HepG2 (cell line): ENCODE measurements around the gene SFTPB. TPM values are rescaled to one million over a fixed set of nuclear protein-coding genes. Genes with fewer than 3 reads are reported as not detected.

Experiments
- AHDC1 ChIP-seq: sonication (generic); formaldehyde crosslinking; IDR thresholded peaks from 2 replicates; pipeline ENCODE4 v1.5.1; 2020; ENCODE audit warnings: mild to moderate bottlenecking, missing genetic modification reagents, borderline replicate concordance
- ATF7 ChIP-seq, 2 experiments: fragments of 450-650 bp in 1 of 2; sonication (generic) in 1 of 2; formaldehyde crosslinking in 1 of 2; IDR thresholded peaks; 2 replicates each; pipeline versions ENCODE4 v1.4.0 to v1.6.1; 2016 to 2020; ENCODE audit warnings: antibody characterized with exemption in 1 of 2, mild to moderate bottlenecking in 1 of 2, missing genetic modification reagents in 1 of 2
- FOXA3 ChIP-seq: IDR thresholded peaks from 2 replicates; pipeline ENCODE4 v1.6.1; 2016; ENCODE audit warnings: missing genetic modification reagents, missing compliant biosample characterization
- FOXK1 ChIP-seq: sonication (generic); formaldehyde crosslinking; IDR thresholded peaks from 2 replicates; pipeline ENCODE4 v1.4.0; 2020; ENCODE audit warnings: low read depth, missing genetic modification reagents, borderline replicate concordance
- JUND ChIP-seq: sonication (generic); formaldehyde crosslinking; IDR thresholded peaks from 2 replicates; pipeline ENCODE4 v1.8.0; 2022; ENCODE audit warnings: mild to moderate bottlenecking, missing genetic modification reagents
- KDM5B ChIP-seq: sonication (generic); formaldehyde crosslinking; IDR thresholded peaks from 2 replicates; pipeline ENCODE4 v1.4.0; 2020; ENCODE audit warnings: missing genetic modification reagents, mild to moderate bottlenecking, borderline replicate concordance
- NFYB ChIP-seq: sonication (generic); formaldehyde crosslinking; IDR thresholded peaks from 2 replicates; pipeline ENCODE4 v1.4.0; 2020; ENCODE audit warnings: missing genetic modification reagents
- NR2C2 ChIP-seq: sonication (generic); formaldehyde crosslinking; IDR thresholded peaks from 2 replicates; pipeline ENCODE4 v1.4.0; 2020; ENCODE audit warnings: missing genetic modification reagents, mild to moderate bottlenecking, moderate library complexity, borderline replicate concordance
- PHF21A ChIP-seq: sonication (generic); formaldehyde crosslinking; IDR thresholded peaks from 2 replicates; pipeline ENCODE4 v1.5.0; 2020; ENCODE audit warnings: mild to moderate bottlenecking, missing genetic modification reagents
- RARA ChIP-seq: IDR thresholded peaks from 2 replicates; pipeline ENCODE4 v1.6.1; 2016; ENCODE audit warnings: missing genetic modification reagents, missing compliant biosample characterization
- SALL1 ChIP-seq: sonication (generic); formaldehyde crosslinking; IDR thresholded peaks from 2 replicates; pipeline ENCODE4 v1.8.0; 2022; ENCODE audit warnings: mild to moderate bottlenecking, missing genetic modification reagents
- TBL1XR1 ChIP-seq: fragments of 150-350 bp; IDR thresholded peaks from 2 replicates; pipeline ENCODE4 v1.6.1; 2014; ENCODE audit warnings: borderline replicate concordance, low read length; ENCODE audit not compliant: partially characterized antibody
- TBX3 ChIP-seq: fragments of 450-650 bp; IDR thresholded peaks from 2 replicates; pipeline ENCODE4 v1.6.1; 2017; ENCODE audit warnings: antibody characterized with exemption, mild to moderate bottlenecking, inconsistent platforms, borderline replicate concordance
- TOPORS ChIP-seq: sonication (generic); formaldehyde crosslinking; IDR thresholded peaks from 2 replicates; pipeline ENCODE4 v1.8.0; 2023; ENCODE audit warnings: mild to moderate bottlenecking, missing genetic modification reagents
- U2AF2 ChIP-seq: fragments of 200-400 bp; formaldehyde crosslinking; IDR thresholded peaks from 2 replicates; pipeline ENCODE4 v1.6.1; 2017; ENCODE audit warnings: low read depth, mild to moderate bottlenecking, low read length
- XRCC5 ChIP-seq: fragments of 200-400 bp; formaldehyde crosslinking; optimal IDR thresholded peaks from 2 replicates; pipeline ENCODE3; 2017; ENCODE audit warnings: mild to moderate bottlenecking, low read length
- YY1 ChIP-seq: IDR thresholded peaks from 2 replicates; pipeline ENCODE4 v1.6.1; 2011; ENCODE audit warnings: low read length, low read depth, moderate library complexity, mild to moderate bottlenecking; ENCODE audit not compliant: insufficient read depth, insufficient replicate concordance
- ZBTB20 ChIP-seq: sonication (generic); formaldehyde crosslinking; IDR thresholded peaks from 2 replicates; pipeline ENCODE4 v1.8.1; 2023; ENCODE audit warnings: missing genetic modification reagents, low read depth, mild to moderate bottlenecking, borderline replicate concordance
- ZNF12 ChIP-seq: sonication (generic); formaldehyde crosslinking; IDR thresholded peaks from 2 replicates; pipeline ENCODE4 v1.5.0; 2020; ENCODE audit warnings: missing genetic modification reagents
- ZNF776 ChIP-seq: sonication (generic); formaldehyde crosslinking; IDR thresholded peaks from 2 replicates; pipeline ENCODE4 v1.4.0; 2020; ENCODE audit warnings: mild to moderate bottlenecking, missing genetic modification reagents
- polyA plus RNA-seq, 8 experiments: library from polyadenylated mRNA; depleted of rRNA in 3 of 8; stranded (reverse) in 7 of 8; unstranded in 1 of 8; fragments of >200 nt; fragmentation: Illumina TruSeq in 4 of 8; extraction: Trizol in 4 of 8; gene quantifications; 2 replicates each; pipeline versions ENCODE4 v1.2.1 to v1.2.3, GENCODE V29; 2011 to 2016; ENCODE audit warnings: low read depth in 4 of 8, missing spikeins in 1 of 8, mixed read lengths in 1 of 8; ENCODE audit not compliant: insufficient read depth in 1 of 8
- total RNA-seq, 5 experiments: library from RNA; depleted of rRNA; stranded (reverse); fragments of >200 nt; fragmentation: Illumina TruSeq; extraction: Trizol; gene quantifications; 2 replicates each; pipeline ENCODE4 v1.2.3, GENCODE V29; 2016; ENCODE audit warnings: low read depth in 1 of 5
- TF ChIP-seq, protein P1 (sequence below): sonication (generic); formaldehyde crosslinking; IDR thresholded peaks from 2 replicates; pipeline ENCODE4 v1.8.1; 2022; ENCODE audit warnings: mild to moderate bottlenecking, missing genetic modification reagents
- TF ChIP-seq, protein P2 (sequence below): sonication (generic); formaldehyde crosslinking; IDR thresholded peaks from 2 replicates; pipeline ENCODE4 v1.8.0; 2023; ENCODE audit warnings: mild to moderate bottlenecking, missing genetic modification reagents
- TF ChIP-seq, protein P3 (sequence below): IDR thresholded peaks from 2 replicates; pipeline ENCODE4 v1.6.1; 2016; ENCODE audit warnings: missing genetic modification reagents, missing compliant biosample characterization

SFTPB gene
- total and polyA plus RNA-seq, 2 of the 13 experiments (the other 11 are each of a cell fraction or from before 2014, with no cell fraction given) = not detected

GRCh38 chr2:85705680-85706039 is 37.7 kb upstream of the SFTPB start (continued):
- TF ChIP-seq, protein P1, sequence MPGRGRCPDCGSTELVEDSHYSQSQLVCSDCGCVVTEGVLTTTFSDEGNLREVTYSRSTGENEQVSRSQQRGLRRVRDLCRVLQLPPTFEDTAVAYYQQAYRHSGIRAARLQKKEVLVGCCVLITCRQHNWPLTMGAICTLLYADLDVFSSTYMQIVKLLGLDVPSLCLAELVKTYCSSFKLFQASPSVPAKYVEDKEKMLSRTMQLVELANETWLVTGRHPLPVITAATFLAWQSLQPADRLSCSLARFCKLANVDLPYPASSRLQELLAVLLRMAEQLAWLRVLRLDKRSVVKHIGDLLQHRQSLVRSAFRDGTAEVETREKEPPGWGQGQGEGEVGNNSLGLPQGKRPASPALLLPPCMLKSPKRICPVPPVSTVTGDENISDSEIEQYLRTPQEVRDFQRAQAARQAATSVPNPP (CRISPR knock-in tag) = no peak
- peak; percentile 84 for TF ChIP-seq RARA
- TF ChIP-seq KDM5B = no peak
- TF ChIP-seq TBL1XR1 = peak; percentile 52
- TF ChIP-seq AHDC1 (CRISPR knock-in tag) = no peak
- TF ChIP-seq YY1 = no peak
- TF ChIP-seq JUND (CRISPR knock-in tag) = 0 out of 2 replicates have a peak, but pooled peaks have one; percentile 23
- no peak for TF ChIP-seq U2AF2
- TF ChIP-seq, protein P2, sequence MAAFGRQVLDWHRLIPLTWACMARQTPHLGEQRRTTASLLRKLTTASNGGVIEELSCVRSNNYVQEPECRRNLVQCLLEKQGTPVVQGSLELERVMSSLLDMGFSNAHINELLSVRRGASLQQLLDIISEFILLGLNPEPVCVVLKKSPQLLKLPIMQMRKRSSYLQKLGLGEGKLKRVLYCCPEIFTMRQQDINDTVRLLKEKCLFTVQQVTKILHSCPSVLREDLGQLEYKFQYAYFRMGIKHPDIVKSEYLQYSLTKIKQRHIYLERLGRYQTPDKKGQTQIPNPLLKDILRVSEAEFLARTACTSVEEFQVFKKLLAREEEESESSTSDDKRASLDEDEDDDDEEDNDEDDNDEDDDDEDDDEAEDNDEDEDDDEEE (CRISPR knock-in tag) = no peak
- peak; percentile 54; the same call in 1 of the 2 replicates for TF ChIP-seq FOXA3
- TF ChIP-seq ATF7 (IDR thresholded peaks at IDR 0.05) = peak; percentile 71
- TF ChIP-seq ATF7 (CRISPR knock-in tag; IDR thresholded peaks at IDR 0.05) = no peak
- peak; percentile 58; the same call in 1 of the 2 replicates for TF ChIP-seq FOXK1 (CRISPR knock-in tag)
- TF ChIP-seq SALL1 (CRISPR knock-in tag) = 0 out of 2 replicates have a peak, but pooled peaks have one; percentile 29
- no peak for TF ChIP-seq ZNF776 (CRISPR knock-in tag)
- no peak for TF ChIP-seq PHF21A (CRISPR knock-in tag)
- TF ChIP-seq ZNF12 = 0 out of 2 replicates have a peak, but pooled peaks have one; percentile 39
- TF ChIP-seq ZBTB20 (CRISPR knock-in tag) = no peak
- no peak for TF ChIP-seq XRCC5
- TF ChIP-seq TBX3 = no peak
- TF ChIP-seq, protein P3, sequence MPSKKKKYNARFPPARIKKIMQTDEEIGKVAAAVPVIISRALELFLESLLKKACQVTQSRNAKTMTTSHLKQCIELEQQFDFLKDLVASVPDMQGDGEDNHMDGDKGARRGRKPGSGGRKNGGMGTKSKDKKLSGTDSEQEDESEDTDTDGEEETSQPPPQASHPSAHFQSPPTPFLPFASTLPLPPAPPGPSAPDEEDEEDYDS (CRISPR knock-in tag) = no peak
- peak; percentile 55; the same call in 1 of the 2 replicates for TF ChIP-seq NR2C2 (CRISPR knock-in tag)
- no peak for TF ChIP-seq TOPORS (CRISPR knock-in tag)
- no peak for TF ChIP-seq NFYB (CRISPR knock-in tag)
